K562 (cell line): ENCODE results near the gene SPAG9. TPM values are rescaled to one million over a fixed set of nuclear protein-coding genes. Genes with fewer than 3 reads are reported as not detected.

Experiments used
- CCAR2 ChIP-seq: fragments of 200-400 bp; formaldehyde crosslinking; IDR thresholded peaks from 2 replicates; pipeline ENCODE4 v1.6.1; 2017; ENCODE audit warnings: mild to moderate bottlenecking, low read depth, low read length
- CEBPZ ChIP-seq: fragments of 150-350 bp; IDR thresholded peaks from 2 replicates; pipeline ENCODE4 v1.6.1; 2014; ENCODE audit warnings: low read depth, mild to moderate bottlenecking, low read length, borderline replicate concordance
- HDAC1 ChIP-seq, 2 experiments: fragments of 450-650 bp; IDR thresholded peaks; 2 replicates each; pipeline ENCODE4 v1.6.1; 2016 to 2017; ENCODE audit warnings: inconsistent platforms in 1 of 2, mild to moderate bottlenecking in 1 of 2, moderate library complexity in 1 of 2
- JUND ChIP-seq, 2 experiments: IDR thresholded peaks; 2 replicates in 1 of 2; 3 replicates in 1 of 2; pipeline ENCODE4 v1.6.1; 2011; ENCODE audit warnings: borderline replicate concordance in 2 of 2, low read depth in 2 of 2, low read length in 2 of 2, improper control_type of control experiment in 1 of 2, missing biosample characterization in 1 of 2, missing genetic modification characterization in 1 of 2, missing genetic modification reagents in 1 of 2
- OTX1 ChIP-seq: fragments of 450-650 bp; formaldehyde crosslinking; IDR thresholded peaks from 2 replicates; pipeline ENCODE4 v1.4.0; 2022; ENCODE audit warnings: mild to moderate bottlenecking
- SAFB ChIP-seq: fragments of 200-400 bp; formaldehyde crosslinking; IDR thresholded peaks from 2 replicates; pipeline ENCODE4 v1.6.1; 2017; ENCODE audit warnings: low read depth, low read length, borderline replicate concordance
- TCFL5 ChIP-seq: fragments of 250-450 bp; sonication (Bioruptor Pico); conservative IDR thresholded peaks from 2 replicates; pipeline ENCODE4 v1.6.1; 2021; ENCODE audit warnings: mild to moderate bottlenecking, moderate library complexity, matching md5 sums
- ZNF407 ChIP-seq: fragments of 450-650 bp; IDR thresholded peaks from 2 replicates; pipeline ENCODE4 v1.6.1; 2016; ENCODE audit warnings: low read depth
- polyA plus RNA-seq, 8 experiments: library from polyadenylated mRNA; depleted of rRNA in 4 of 8; stranded (reverse) in 5 of 8; unstranded in 3 of 8; fragments of >200 nt; fragmentation: Nextera tagmentation in 2 of 8; fragmentation: Illumina TruSeq in 1 of 8; extraction: Ambion mirVana in 2 of 8; extraction: Trizol in 1 of 8; gene quantifications; 2 replicates each; pipeline versions ENCODE4 v1.2.1 to v1.2.3, GENCODE V29; 2011 to 2014; ENCODE audit warnings: inconsistent platforms in 1 of 8, missing spikeins in 1 of 8
- total RNA-seq, 7 experiments: library from RNA; depleted of rRNA in 6 of 7; stranded (reverse); fragments of >200 nt in 6 of 7; fragmentation: Illumina TruSeq in 2 of 7; extraction: Trizol in 2 of 7; gene quantifications; 2 replicates each; pipeline versions ENCODE4 v1.2.1 to v1.2.3, GENCODE V29; 2011 to 2021; ENCODE audit warnings: low replicate concordance in 1 of 7
- TF ChIP-seq, protein P1 (sequence below): fragments of 450-650 bp; IDR thresholded peaks from one replicate; pipeline ENCODE4 v1.6.1; 2018; ENCODE audit warnings: mild to moderate bottlenecking, moderate library complexity; ENCODE audit not compliant: partially characterized antibody
- TF ChIP-seq, protein P2 (sequence below), 2 experiments: fragments of 450-650 bp; conservative IDR thresholded peaks; 2 replicates each; pipeline ENCODE4 v1.6.1; 2017; ENCODE audit warnings: mild to moderate bottlenecking in 2 of 2, moderate library complexity in 2 of 2

Gene SPAG9
- total and polyA plus RNA-seq, 9 of the 15 experiments (the other 6 are each of a cell fraction or from before 2014, with no cell fraction given): 12.2 to 99.2 (median 58.2) TPM

- TF ChIP-seq ZNF407: no peak
- peak in 1 of 2 experiments; percentile 27; a peak in 1 of 4 replicates for TF ChIP-seq HDAC1 (IDR thresholded peaks at IDR 0.05)
- no peak for TF ChIP-seq TCFL5 (CRISPR knock-in tag)
- peak; percentile 65; the same call in 1 of the 2 replicates for TF ChIP-seq SAFB
- TF ChIP-seq CEBPZ: no peak
- peak; percentile 23; the same call in 1 of the 2 replicates for TF ChIP-seq JUND (IDR thresholded peaks at IDR 0.05; ENCODE audit: borderline replicate concordance, low read depth, low read length)
- TF ChIP-seq JUND (tag; IDR thresholded peaks at IDR 0.05; ENCODE audit: borderline replicate concordance, low read depth, low read length): no peak
- TF ChIP-seq, protein P1, sequence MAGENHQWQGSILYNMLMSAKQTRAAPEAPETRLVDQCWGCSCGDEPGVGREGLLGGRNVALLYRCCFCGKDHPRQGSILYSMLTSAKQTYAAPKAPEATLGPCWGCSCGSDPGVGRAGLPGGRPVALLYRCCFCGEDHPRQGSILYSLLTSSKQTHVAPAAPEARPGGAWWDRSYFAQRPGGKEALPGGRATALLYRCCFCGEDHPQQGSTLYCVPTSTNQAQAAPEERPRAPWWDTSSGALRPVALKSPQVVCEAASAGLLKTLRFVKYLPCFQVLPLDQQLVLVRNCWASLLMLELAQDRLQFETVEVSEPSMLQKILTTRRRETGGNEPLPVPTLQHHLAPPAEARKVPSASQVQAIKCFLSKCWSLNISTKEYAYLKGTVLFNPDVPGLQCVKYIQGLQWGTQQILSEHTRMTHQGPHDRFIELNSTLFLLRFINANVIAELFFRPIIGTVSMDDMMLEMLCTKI: no peak
- TF ChIP-seq CCAR2: no peak
- TF ChIP-seq, protein P2, sequence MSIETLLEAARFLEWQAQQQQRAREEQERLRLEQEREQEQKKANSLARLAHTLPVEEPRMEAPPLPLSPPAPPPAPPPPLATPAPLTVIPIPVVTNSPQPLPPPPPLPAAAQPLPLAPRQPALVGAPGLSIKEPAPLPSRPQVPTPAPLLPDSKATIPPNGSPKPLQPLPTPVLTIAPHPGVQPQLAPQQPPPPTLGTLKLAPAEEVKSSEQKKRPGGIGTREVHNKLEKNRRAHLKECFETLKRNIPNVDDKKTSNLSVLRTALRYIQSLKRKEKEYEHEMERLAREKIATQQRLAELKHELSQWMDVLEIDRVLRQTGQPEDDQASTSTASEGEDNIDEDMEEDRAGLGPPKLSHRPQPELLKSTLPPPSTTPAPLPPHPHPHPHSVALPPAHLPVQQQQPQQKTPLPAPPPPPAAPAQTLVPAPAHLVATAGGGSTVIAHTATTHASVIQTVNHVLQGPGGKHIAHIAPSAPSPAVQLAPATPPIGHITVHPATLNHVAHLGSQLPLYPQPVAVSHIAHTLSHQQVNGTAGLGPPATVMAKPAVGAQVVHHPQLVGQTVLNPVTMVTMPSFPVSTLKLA (conservative IDR thresholded peaks at IDR 0.05): no peak
- no peak for TF ChIP-seq OTX1 (CRISPR knock-in tag)
Measured at GRCh38 chr17:51166987-51167931, 46.6 kb upstream of the SPAG9 start (continued).
